PFSK-1 (cell line): ENCODE data around the gene SCYGR3.

Source experiments
- POLR2AphosphoS5 ChIP-seq: IDR thresholded peaks from 2 replicates; pipeline ENCODE4 v1.6.1; 2012; ENCODE audit warnings: low read depth, mild to moderate bottlenecking, control low read depth, low read length, moderate library complexity
- SIN3A ChIP-seq: IDR thresholded peaks from 2 replicates; pipeline ENCODE4 v1.6.1; 2012; ENCODE audit warnings: mild to moderate bottlenecking, low read length, moderate library complexity, borderline replicate concordance; ENCODE audit not compliant: insufficient read depth
- TAF1 ChIP-seq: IDR thresholded peaks from 2 replicates; pipeline ENCODE4 v1.6.1; 2012; ENCODE audit warnings: low read length, control low read depth, borderline replicate concordance; ENCODE audit not compliant: insufficient read depth

GRCh38 chr2:227565080-227565479 is 49.6 kb downstream of the SCYGR3 start:
- no peak for TF ChIP-seq SIN3A
- no peak for TF ChIP-seq POLR2AphosphoS5
- no peak for TF ChIP-seq TAF1
